GM18870 (cell line): ENCODE measurements around the gene IDH2.

Experiments used
- ATAC-seq: cut with Tn5 transposase; IDR thresholded peaks from one replicate; pipeline ENCODE4 v1.9.1; 2021; ENCODE audit warnings: moderate library complexity; ENCODE audit not compliant: unreplicated experiment

Gene IDH2

GRCh38 chr15:90044916-90045371, 57.3 kb downstream of the IDH2 start:
- ATAC-seq = no peak

- no peak for ATAC-seq
These were observed 58.1 kb downstream of the IDH2 start for GRCh38 chr15:90044191-90044590.

GRCh38 chr15:90043530-90044010, 58.7 kb downstream of the IDH2 start:
- ATAC-seq = no peak

GRCh38 chr15:90042766-90043529, 59.3 kb downstream of the IDH2 start:
- ATAC-seq = no peak

GRCh38 chr15:90042356-90042755, 59.9 kb downstream of the IDH2 start:
- ATAC-seq = no peak

GRCh38 chr15:90040618-90041017, 61.6 kb downstream of the IDH2 start:
- ATAC-seq = no peak

GRCh38 chr15:90039996-90040395, 62.3 kb downstream of the IDH2 start:
- no peak for ATAC-seq

- no peak for ATAC-seq
These were observed 63.6 kb downstream of the IDH2 start for GRCh38 chr15:90038632-90039095.

GRCh38 chr15:90037961-90038631, 64.2 kb downstream of the IDH2 start:
- ATAC-seq = peak; percentile 69

- ATAC-seq = no peak
These were observed 64.8 kb downstream of the IDH2 start for GRCh38 chr15:90037511-90037860.

GRCh38 chr15:90036806-90037510, 65.3 kb downstream of the IDH2 start:
- ATAC-seq = no peak

GRCh38 chr15:90036343-90036742, 65.9 kb downstream of the IDH2 start:
- no peak for ATAC-seq

GRCh38 chr15:90035840-90036230, 66.4 kb downstream of the IDH2 start:
- no peak for ATAC-seq

- ATAC-seq = no peak
These were observed 67.0 kb downstream of the IDH2 start for GRCh38 chr15:90035095-90035839.

- ATAC-seq = no peak
These were observed 68.8 kb downstream of the IDH2 start for GRCh38 chr15:90033448-90033847.
